Stimulated activated CD8-positive, alpha-beta memory T cell treated with anti-CD3 and anti-CD28 coated beads, Interleukin-7, amount 100 ng/mL, for 24 hours (primary cell): ENCODE data around the gene RXRA.
"Not testable (repeated sequence)": the region's sequence is repeated elsewhere in the genome, so short reads cannot be mapped to it uniquely, and the experiment has no call there.

Experiments used
- DNase-seq: peaks from one replicate; pipeline ENCODE4 v3.0.0-alpha.2; 2020; ENCODE audit warnings: low read depth

Gene RXRA

DNA sequence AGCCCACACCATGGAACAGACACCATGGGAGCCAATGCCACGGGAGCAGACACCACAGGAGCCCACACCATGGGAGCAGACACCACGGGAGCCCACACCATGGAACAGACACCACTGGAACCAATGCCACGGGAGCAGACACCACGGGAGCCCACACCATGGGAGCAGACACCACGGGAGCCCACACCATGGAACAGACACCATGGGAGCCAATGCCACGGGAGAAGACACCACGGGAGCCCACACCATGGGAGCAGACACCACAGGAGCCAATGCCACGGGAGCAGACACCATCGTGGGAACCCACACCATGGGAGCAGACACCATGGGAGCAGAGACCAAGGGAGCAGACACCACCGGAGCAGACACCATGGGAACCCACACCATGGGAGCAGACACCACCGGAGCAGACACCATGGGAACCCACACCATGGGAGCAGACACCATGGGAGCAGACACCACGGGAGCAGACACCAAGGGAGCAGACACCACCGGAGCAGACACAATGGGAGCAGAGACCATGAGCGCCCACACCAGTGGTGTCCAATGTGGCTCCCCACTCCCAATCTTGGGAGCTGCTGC, 17.5 kb upstream of the RXRA start:
- not testable (repeated sequence) for DNase-seq

DNA sequence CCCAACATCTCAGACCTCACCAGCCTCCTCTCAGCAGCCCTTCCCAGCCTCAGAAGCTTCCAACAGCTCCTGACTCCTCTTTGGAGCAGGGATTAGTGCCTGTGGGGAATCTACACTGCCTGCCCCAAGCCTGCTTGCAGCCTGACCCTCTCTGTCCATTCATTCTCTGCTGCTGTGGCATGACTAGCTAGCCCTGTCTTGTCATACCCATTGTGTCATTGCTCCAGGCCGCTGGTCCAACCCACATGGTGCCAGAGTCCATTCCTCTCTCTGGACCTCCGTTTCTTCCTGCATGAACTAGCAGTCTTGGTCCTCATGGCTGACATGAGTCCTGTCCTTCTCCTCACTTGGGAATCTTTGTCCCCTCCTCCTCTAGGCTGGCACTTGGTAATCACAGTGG, 12.8 kb upstream of the RXRA start:
- DNase-seq = no peak

GRCh38 chr9:134314039-134314949, 12.0 kb upstream of the RXRA start:
- no peak for DNase-seq

DNA sequence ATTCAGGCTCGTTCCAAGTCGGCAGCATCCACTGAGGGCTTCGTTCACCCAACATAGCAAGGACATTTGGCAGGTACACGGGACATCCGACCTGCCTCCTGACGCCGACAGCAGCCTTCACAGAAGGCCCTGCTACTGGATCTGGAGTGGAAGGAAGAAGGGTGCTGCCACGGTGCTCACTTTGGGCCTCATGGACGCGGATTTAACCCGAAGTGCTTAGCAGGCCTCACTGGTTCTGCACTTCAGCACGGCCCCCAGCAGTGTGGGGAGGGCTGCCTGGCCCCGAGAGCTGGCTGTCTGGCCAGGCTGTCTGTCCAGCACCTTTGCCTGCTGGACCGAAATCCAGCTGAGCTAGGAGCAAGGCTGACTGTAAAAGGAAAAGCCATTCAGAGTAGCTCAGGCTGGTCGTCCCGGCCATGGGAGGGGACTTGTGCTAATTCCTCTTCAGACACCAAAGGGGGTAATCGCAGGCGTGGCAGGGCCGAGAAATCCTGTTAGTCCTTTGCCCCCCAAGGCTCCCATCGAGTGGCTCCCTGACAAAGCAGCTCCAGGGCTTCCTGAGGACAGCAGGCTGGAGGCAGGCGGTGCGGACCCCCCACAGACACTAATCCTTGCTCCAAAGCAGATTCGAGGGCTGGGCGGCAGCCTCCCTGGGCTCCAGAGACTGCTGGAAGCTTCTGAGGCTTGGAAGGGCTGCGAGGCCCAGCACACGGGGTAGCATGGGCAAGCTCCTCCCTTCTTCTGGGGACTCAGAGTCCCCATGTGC, 11.1 kb upstream of the RXRA start:
- no peak for DNase-seq

DNA sequence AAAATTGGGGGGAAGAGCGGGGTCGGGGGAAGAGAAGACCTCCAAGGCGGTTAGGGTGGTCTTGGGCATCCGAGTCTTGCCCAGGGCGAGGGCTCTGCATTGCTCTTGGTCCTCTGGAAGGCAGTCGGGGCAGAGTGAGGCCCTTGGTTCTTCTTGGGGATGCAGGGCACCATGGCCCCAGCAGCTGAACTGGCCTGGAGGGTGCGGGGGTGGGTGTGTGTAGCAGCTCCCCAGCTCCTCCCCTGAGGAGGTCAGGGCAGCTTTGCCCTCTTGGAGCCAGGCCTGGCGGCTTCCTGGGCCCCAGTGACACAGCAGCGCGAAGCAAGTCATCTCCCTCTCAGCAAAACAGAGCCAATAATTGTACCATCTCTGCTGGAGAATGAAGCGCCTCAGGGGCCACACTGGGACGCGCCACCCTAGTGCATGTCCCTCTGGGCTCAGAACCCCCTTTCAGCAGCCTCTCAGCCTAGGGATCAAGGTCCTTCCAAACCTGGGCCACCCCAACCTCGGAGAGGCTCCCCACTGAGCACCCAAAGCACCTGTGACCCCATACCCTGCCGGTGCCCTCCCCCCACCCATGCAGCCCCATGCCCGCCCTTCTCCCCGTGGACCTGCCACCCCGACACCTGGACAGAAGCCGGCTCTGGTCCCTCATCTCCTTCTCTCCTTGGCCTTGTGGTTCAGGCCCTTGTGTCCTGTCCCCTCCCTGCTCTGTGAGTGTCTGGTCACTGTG, 10.4 kb upstream of the RXRA start:
- no peak for DNase-seq

GRCh38 chr9:134316449-134317160, 9.7 kb upstream of the RXRA start:
- DNase-seq = no peak

GRCh38 chr9:134317400-134317789, 8.9 kb upstream of the RXRA start:
- DNase-seq = no peak

DNA sequence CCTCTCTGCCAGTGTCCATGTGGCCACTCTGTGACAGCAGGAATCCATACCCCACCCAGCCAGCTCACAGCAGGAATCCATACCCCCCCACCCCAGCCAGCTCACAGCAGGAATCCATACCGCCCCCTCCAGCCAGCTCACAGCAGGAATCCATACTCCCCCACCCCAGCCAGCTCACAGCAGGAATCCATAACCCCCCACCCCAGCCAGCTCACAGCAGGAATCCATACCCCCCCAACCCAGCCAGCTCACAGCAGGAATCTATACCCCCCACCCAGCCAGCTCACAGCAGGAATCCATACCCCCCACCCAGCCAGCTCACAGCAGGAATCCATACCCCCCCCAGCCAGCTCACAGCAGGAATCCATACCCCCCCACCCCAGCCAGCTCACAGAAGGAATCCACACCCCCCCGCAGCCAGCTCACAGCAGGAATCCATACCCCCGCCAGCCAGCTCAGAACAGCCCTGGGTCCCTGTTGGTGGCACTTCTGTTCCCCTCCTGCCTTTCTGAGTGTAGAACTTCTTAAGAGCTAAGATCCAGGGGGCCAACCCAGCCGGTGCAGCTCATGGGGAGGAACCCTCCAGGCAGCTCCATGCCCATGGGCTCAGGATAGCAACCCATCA, 8.4 kb upstream of the RXRA start:
- no peak for DNase-seq

GRCh38 chr9:134318481-134318891, 7.8 kb upstream of the RXRA start:
- DNase-seq = no peak

- no peak for DNase-seq
Observed at GRCh38 chr9:134318941-134319305, 7.3 kb upstream of the RXRA start.

GRCh38 chr9:134319306-134320125, 6.7 kb upstream of the RXRA start:
- no peak for DNase-seq

- DNase-seq = no peak
Observed at GRCh38 chr9:134320126-134320867, 6.0 kb upstream of the RXRA start.

GRCh38 chr9:134320868-134321471, 5.3 kb upstream of the RXRA start:
- DNase-seq = no peak

- no peak for DNase-seq
Observed at GRCh38 chr9:134321531-134321930, 4.7 kb upstream of the RXRA start.

GRCh38 chr9:134321946-134322741, 4.1 kb upstream of the RXRA start:
- DNase-seq = no peak

DNA sequence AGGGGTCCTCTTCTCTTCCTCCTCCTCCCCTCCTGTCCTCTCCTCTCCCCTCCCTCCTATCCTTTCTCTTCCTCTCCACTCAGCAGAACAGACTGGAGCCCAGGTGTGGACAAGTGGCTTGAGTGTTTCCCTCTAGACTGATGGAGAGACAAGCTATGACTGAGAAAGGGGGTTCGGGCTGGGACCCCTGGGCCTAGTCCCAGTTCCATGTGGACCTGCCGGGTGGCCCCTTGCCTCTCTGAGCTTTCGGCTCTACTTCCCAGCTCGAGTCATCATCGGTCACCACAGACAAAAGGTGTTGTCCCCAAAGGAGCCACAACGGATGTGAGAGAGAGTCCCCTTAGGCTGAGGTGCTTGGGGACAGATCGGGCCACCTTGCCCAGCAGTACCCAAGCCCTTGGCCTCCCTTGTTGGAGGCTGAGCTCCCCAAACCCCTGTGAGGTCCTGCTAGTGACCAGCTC, 3.4 kb upstream of the RXRA start:
- no peak for DNase-seq

GRCh38 chr9:134323741-134324358, 2.4 kb upstream of the RXRA start:
- DNase-seq = no peak
